Spinal cord (tissue), 10 donors: ENCODE measurements around the gene CDH23. TPM values are rescaled to one million over a fixed set of nuclear protein-coding genes. Genes with fewer than 3 reads are reported as not detected.
"Not testable (repeated sequence)": the region's sequence is repeated elsewhere in the genome, so short reads cannot be mapped to it uniquely, and the experiment has no call there.

Experiments
- DNase-seq, 6 donors: peaks; one replicate each; pipeline versions ENCODE4 v3.0.0 to v3.0.0-alpha.2; 2013 to 2015; ENCODE audit warnings: low spot score in 6 of 6, low read depth in 4 of 6
- H3K27ac ChIP-seq: one replicate; pipeline ENCODE4 v1.5.1; 2013; ENCODE audit warnings: low read depth, low read length, control low read depth
- H3K27me3 ChIP-seq: one replicate; pipeline ENCODE4 v1.6.1; 2013; ENCODE audit warnings: low read length; ENCODE audit not compliant: control insufficient read depth, insufficient read depth
- H3K36me3 ChIP-seq: one replicate; pipeline ENCODE4 v1.6.1; 2013; ENCODE audit warnings: low read length; ENCODE audit not compliant: control insufficient read depth, insufficient read depth
- H3K4me1 ChIP-seq: one replicate; pipeline ENCODE4 v1.6.1; 2013; ENCODE audit warnings: low read length; ENCODE audit not compliant: control insufficient read depth, insufficient read depth
- H3K4me3 ChIP-seq: one replicate; pipeline ENCODE4 v1.5.1; 2013; ENCODE audit warnings: low read depth, low read length, control low read depth
- H3K9me3 ChIP-seq: one replicate; pipeline ENCODE4 v1.6.1; 2013; ENCODE audit warnings: low read length; ENCODE audit not compliant: control insufficient read depth, insufficient read depth
- WGBS: methylation state at CpG from one replicate; pipeline ENCODE4 v1.1.5; 2013; ENCODE audit warnings: missing lambda C conversion rate; ENCODE audit not compliant: insufficient coverage; 5-methylcytosine and 5-hydroxymethylcytosine counted together
- polyA plus RNA-seq, 2 donors: library from polyadenylated mRNA; unstranded; fragments of 120-200 nt; gene quantifications; one replicate each; pipeline ENCODE4 v1.2.1, GENCODE V29; 2013; ENCODE audit not compliant: insufficient read length in 2 of 2
- total RNA-seq, 2 donors: library from RNA; depleted of rRNA in 1 of 2; stranded (reverse); fragments of 120-200 nt in 1 of 2; fragments of >200 nt in 1 of 2; gene quantifications; one replicate each; pipeline versions ENCODE4 v1.2.3 to v1.2.4, GENCODE V29; 2013 to 2014
- donor health status: healthy.

The CDH23 gene
- total and polyA plus RNA-seq, 4 donors: 15.6 to 24.2 (median 19.0) TPM

DNA sequence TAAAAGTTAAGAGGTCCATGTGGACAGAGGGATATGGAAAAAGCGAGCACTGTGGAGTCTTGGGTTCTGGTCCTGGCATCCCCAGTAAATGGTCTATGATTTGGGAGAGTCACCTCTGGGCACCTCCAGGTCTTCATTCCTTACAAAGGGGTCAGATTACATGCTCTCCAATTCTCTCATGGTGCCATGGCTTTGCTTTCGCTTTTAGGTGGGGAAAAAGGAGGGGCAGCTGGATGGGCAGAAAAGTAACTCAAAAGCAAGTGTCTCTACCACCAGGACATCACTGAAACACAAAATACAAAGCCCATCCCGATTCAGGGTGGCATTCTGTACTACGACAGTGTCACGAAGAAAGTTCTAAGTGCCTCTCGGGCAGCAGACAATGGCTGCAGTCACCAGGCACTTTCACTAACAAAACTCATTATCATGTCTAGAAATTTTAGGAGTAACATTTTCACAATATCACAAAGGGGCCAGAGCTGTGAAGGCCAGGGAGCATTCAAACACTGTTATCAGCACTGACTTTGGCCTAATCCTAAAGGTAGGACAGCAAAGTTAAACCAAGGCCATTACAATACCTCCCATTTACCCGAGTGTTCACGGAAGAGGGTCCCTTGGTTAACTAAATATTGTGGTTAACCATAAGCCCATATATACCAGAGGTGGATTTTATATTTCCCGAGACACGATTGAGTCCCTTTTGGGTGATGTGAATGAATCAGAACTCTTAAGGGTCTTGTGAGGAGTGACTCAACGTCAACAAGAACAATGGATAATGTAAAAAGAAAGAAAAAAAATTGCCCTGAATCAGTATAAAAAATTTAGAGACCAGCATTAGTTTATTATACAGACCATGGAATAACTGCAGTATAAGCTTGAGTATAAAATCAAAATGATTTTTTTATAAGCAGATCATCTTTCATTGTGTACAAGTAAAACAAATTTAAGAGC, 451.9 kb downstream of the CDH23 start:
- no peaks in the 10 kb centered on the region for H3K9me3 ChIP-seq
- peak overlapping the region; percentile 1 for H3K4me3 ChIP-seq
- H3K4me1 ChIP-seq: peaks cover 35% of the 10 kb centered on the region
- H3K27ac ChIP-seq: no peak overlapping the region
- no peaks in the 10 kb centered on the region for H3K36me3 ChIP-seq
- no peaks in the 10 kb centered on the region for H3K27me3 ChIP-seq
- no peak for DNase-seq
- WGBS: 45% methylated on average over 4 of the region's 11 CpGs

DNA sequence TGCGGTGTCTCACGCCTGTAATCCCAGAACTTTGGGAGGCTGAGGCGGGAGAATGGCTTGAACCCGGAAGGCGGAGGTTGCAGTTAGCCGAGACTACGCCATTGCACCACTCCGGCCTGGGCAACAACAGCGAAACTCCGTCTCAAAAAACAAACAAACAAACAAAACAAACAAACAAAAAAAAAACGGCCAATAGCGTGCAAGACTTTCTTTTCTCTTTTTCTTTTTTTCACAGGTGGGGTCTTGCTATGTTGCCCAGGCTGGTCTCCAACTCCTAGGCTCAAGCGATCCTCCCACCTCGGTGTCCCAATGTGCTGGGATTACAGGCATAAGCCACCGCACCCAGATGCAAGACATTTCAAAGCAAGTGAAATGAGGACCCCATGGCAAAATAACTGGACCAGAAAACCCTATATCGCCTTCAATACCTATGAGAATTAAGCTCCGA, 452.8 kb downstream of the CDH23 start:
- DNase-seq: no peak
- no peak overlapping the region for H3K27ac ChIP-seq
- peak overlapping the region; percentile 77 for H3K4me3 ChIP-seq
- H3K4me1 ChIP-seq: peaks cover 38% of the 10 kb centered on the region
- no peaks in the 10 kb centered on the region for H3K27me3 ChIP-seq
- no peaks in the 10 kb centered on the region for H3K9me3 ChIP-seq
- WGBS: 88% methylated on average over 8 of the region's 17 CpGs
- no peaks in the 10 kb centered on the region for H3K36me3 ChIP-seq

DNA sequence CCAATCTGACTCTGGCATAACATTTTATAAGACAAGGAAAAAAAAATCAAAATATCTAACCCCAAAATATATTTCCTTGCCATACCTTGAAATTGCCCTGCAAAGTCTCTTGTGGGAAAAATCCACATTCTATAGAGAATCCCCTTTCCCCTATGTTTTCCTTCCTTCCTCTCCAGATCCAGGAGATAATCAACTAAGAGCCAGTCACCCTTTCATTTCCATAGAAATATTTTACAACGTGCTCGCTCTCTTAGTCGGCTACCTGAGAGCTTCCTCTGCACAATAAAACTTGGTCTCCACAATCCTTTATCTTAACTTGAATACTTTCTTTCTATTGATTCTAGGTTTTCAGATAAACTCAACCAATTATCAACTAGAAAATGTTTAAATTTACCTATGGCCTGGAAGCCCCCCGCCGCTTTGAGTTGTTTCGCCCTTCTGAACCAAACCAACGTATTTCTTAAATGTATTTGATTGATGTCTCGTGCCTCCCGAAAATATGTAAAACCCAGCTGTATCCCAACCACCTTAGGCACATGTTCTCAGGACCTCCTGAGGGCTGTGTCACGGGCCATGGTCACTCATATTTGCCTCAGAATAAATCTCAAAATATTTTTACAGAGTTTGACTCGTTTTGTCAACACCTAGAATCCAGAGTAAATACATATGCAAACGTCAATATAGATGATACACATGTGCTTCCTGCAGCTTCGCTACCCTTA, 453.5 kb downstream of the CDH23 start:
- peak overlapping the region; percentile 77 for H3K4me3 ChIP-seq
- no peaks in the 10 kb centered on the region for H3K9me3 ChIP-seq
- no peak for DNase-seq
- H3K4me1 ChIP-seq: peaks cover 38% of the 10 kb centered on the region
- H3K27ac ChIP-seq: peak overlapping the region; percentile 93
- no peaks in the 10 kb centered on the region for H3K27me3 ChIP-seq
- 7% methylated on average over 7 of the region's 13 CpGs for WGBS
- H3K36me3 ChIP-seq: no peaks in the 10 kb centered on the region

DNA sequence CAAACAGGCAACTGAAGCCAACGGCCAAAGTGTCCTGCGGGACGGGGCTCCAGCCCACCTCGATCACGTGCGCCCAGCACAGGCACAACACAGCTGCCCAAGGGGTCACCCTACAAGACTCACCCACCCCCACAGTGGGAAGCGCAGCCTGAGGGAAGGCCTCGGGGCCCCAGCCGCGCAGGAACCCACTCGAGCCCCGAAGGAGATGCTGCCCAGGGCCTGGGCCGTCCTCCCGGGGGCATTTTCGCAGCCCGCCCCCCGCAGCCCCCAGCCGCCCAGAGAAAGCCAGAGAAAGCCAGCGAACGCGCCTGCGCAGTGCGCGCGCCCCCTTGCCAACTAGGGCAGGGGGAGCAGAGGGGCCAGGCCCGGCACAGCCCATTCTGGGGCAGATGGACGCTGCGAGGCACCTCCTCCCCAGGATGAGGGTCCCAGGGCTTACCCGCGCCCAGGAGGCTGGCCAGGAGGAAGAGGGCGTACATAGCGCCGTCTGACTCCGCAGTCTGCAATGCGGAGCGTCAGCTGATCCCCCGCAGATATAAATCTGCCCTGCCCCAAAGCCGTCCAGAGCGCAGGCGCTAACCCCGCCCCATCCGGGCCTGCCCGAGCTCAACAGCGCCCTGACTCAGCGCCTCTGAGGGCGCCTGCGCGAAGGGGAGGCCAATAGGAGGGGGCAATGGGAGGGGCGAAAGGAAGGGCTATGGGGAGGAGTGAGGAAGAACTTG, 454.2 kb downstream of the CDH23 start, which contains the start of gene PSAP:
Gene PSAP (minus strand): TSS at position 509 of the 722 bp plus-strand sequence. CDS start 30 bp downstream, at position 479.
- DNase-seq: peak; percentile 96 to 100 (median 98)
- no peaks in the 10 kb centered on the region for H3K27me3 ChIP-seq
- H3K4me3 ChIP-seq: peak within 1 kb of the TSS; percentile 77
- under 1% methylated on average over 48 of the region's 49 CpGs for WGBS
- H3K9me3 ChIP-seq: no peaks in the 10 kb centered on the region
- peak within 1 kb of the TSS; percentile 93 for H3K27ac ChIP-seq
- peaks cover 33% of the 10 kb centered on the region for H3K4me1 ChIP-seq
- no peaks in the 10 kb centered on the region for H3K36me3 ChIP-seq

DNA sequence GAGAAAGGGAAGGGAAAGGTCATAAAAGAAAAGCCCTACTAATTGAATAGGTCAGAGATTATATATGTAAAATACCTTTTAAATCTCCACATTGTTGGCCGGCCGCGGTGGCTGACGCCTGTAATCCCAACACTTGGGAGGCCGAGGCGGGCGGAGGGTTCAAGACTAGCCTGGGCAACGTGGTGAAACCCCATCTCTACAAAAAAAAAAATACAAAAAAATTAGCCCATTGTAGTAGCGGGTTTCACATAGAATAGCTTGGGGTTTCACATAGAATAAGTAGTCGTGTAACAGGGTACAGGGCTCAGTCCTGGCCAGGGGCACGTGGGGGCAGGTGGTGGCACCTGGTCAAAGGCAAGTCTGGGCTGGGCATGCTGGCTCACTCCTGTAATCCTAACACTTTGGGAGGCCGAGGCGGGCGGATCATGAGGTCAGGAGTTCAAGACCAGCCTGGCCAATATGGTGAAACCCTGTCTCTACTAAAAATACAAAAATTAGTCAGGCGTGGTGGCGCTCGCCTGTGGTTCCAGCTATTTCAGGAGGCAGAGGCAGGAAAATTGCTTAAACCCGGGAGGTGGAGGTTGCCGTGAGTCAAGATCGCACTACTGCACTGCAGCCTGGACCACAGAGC, 454.9 kb downstream of the CDH23 start:
- not testable (repeated sequence) for H3K27me3 ChIP-seq, H3K9me3 ChIP-seq, H3K36me3 ChIP-seq, DNase-seq
- peak overlapping the region; percentile 93 for H3K27ac ChIP-seq
- peaks cover 32% of the 10 kb centered on the region for H3K4me1 ChIP-seq
- whole genome bisulfite sequencing: 79% methylated on average over 7 of the region's 20 CpGs
- H3K4me3 ChIP-seq: peak overlapping the region; percentile 77

DNA sequence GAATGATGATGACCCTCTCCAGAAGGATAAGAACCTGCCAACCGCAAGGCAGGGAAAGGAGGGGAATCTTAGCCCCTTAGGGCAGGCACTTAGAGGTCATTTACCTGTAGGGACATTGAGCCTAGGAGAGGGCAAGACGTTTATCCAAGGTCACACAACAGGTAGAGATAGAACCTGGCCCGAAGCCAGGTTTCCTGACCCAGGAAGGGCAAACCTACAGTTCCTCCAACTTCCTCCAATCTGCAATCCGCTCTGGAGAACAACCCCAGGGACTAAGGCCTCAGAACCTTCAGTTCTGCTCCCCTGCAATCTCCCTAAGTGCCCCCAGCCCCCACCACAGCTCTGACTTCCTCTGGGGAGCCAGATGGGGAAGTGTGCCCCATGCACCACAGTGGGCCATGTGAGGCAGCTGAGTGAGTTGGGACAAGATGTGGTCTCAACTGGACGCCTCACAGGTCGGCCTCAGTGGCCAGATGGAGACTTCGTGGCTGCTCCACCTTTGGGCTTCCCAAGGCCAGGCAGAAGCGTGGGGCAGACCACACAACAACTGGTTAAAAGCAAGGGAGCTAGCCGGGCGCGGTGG, 455.7 kb downstream of the CDH23 start:
- no peak overlapping the region for H3K27ac ChIP-seq
- no peaks in the 10 kb centered on the region for H3K9me3 ChIP-seq
- 91% methylated on average over 9 of the region's 11 CpGs for WGBS

DNA sequence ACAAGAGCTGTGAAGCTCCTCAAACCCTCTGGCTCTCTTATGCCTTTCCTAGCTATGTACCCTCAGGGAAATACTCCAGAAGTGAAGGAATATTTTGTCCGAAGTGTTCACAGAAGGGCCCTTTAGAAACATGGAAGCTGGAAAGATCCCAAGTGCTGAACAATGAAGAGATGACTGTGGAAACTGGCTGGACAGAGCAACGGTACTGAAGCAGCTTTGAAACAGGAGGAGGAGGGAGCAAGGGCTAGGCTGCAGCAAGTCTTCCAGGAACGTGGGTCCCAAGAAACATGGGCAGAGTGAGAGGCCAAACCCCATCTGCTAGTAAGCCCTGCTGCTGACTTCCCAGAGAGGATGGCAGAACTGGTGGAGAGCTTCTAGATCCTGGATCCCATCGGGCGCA, 457.3 kb downstream of the CDH23 start:
- H3K36me3 ChIP-seq: no peaks in the 10 kb centered on the region
- H3K9me3 ChIP-seq: no peaks in the 10 kb centered on the region
- peaks cover 17% of the 10 kb centered on the region for H3K4me1 ChIP-seq
- no peaks in the 10 kb centered on the region for H3K27me3 ChIP-seq
- WGBS: 48% methylated on average over 5 of the region's 5 CpGs
- no peak overlapping the region for H3K27ac ChIP-seq
- peak in 2 of 6 donors; percentile 46 to 72 for DNase-seq
- H3K4me3 ChIP-seq: no peak overlapping the region

More for the DNA sequence above, 455.7 kb downstream of the CDH23 start:
- Histone ChIP-seq H3K36me3 (no peaks in the 10 kb centered on the region), H3K27me3 (no peaks in the 10 kb centered on the region), H3K4me3 (no peak overlapping the region), H3K4me1 (peaks cover 24% of the 10 kb centered on the region)
- no peak for DNase-seq

DNA sequence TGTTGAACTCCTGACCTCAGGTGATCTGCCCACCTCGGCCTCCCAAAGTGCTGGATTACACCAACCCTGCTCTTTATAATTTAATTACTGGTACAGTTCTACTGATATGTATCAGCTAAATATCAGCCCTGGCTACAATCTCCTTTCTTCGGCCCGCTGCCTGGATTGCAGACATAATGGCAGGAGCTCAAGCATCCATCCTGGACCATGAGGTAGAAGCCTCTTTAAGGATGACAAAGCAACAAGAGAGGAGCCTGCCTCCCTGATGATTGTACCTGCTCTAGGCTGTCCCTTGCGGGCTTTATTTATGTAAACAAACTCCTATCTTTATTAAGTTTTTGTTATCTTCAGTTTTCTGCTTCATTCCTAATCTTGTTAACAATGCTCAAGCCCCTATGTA, 459.9 kb downstream of the CDH23 start:
- H3K27me3 ChIP-seq: no peaks in the 10 kb centered on the region
- no peak overlapping the region for H3K4me3 ChIP-seq
- peaks cover 23% of the 10 kb centered on the region for H3K4me1 ChIP-seq
- no peaks in the 10 kb centered on the region for H3K9me3 ChIP-seq
- DNase-seq: no peak
- H3K27ac ChIP-seq: no peak overlapping the region
- 100% methylated on average over 2 of the region's 4 CpGs for WGBS
- H3K36me3 ChIP-seq: no peaks in the 10 kb centered on the region
